RPMI7951 (cell line): ENCODE data around the gene UBE2E2. TPM values are rescaled to one million over a fixed set of nuclear protein-coding genes. Genes with fewer than 3 reads are reported as not detected.
"Not testable (repeated sequence)": the region's sequence is repeated elsewhere in the genome, so short reads cannot be mapped to it uniquely, and the experiment has no call there.

Experiments used
- DNase-seq: peaks from one replicate; pipeline ENCODE4 v3.0.0-alpha.2; 2012; ENCODE audit warnings: low read depth
- total RNA-seq: library from RNA; depleted of rRNA; stranded (reverse); fragments of >200 nt; shearing (Covaris generic); gene quantifications from 2 replicates; pipeline ENCODE4 v1.2.3, GENCODE V29; 2014

UBE2E2 gene
- total RNA-seq, 1 experiment from 2014 or later, result 91.9 TPM

DNA sequence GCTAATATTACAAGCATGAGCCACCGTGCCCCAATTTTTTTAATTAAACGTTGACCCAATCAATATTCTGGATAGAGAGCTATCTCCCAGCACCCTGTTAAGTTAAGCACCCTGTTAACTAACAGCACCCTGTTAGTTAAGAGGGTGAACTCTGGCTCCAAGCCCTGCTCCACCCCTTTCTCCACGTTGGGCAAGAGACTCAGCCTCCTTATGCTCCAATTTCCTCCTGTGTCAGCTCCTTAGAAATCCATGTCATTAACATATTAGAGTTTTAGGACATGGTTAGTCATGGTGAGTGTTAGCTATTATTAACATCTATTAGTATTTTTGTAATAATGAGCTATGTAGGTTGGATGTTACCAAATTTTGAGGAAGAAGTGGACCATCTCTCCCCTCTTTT lies 385.4 kb downstream of the UBE2E2 start:
- no peak for DNase-seq

DNA sequence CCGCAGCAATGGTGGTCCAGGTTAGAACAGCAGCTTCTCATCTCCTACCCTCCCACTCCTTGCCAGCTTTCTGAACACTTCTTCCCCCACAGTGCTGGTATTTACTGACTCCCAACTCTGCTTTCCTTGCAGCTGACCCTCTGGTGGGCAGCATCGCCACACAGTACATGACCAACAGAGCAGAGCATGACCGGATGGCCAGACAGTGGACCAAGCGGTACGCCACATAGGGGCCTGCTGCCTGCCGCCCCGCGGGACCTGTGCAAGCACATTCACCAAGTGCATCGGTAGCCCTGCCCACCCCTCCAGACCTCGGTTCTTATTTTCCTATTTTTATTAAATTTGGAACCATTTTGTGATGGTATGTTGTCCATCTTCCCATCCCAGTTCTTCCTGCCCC lies 386.5 kb downstream of the UBE2E2 start:
- DNase-seq, result no peak

DNA sequence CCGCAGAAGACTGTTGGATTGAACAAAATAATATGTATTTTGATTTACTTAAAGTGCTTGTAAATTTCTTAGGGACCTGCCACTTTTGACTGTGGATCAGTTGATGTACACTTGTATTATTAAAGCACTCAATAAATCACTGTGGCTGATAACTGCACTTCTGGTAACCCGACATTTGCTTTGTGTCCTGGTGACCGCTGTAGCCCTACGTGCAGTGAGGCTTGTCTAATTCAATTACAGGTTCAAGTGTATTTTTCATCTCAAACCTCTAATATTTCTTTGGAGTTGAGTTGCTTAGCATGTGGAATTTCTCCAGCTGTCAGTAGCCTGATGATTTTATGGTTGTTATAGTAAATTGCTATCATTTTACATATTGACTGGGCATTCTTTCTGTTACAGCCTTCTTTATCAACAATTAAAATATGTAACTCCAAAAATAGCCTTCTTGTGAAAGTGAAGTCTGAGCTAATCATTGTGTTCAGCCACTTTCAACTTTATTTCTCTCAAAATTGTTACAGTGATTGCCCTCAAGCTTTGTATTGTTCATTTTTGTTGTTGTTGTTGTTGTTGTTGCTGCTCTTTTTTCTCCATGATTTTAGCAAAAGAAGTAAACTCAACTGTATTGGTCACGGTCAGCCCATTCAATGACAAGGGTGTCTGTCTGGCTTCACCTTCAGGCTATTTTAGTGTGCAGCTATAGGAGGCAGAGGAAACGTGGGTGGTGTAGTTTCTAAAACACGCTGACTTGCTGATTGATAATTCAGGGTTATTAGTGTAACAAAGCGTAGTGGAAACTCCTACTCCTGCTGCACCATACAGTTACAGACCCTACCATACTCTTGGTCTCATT lies 387.5 kb downstream of the UBE2E2 start:
- DNase-seq, result no peak

DNA sequence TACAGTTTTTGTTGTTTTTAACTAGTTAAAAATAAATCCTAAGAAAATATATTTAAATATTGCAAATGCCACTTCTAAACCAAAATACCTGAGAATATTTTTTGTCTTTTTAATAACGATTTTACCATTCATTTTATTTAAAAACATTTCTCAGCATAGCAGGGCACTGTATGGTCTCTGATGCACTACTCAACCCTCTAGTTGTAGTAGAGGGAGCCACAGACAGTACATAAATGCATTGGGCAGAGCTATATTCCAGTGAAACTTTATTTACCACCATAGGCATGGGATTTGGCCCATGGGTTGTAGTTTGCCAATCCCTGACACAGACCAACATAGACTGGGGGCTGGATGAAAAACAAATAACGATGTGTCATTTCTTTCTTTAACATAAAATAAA lies 388.2 kb downstream of the UBE2E2 start:
- DNase-seq, result no peak

DNA sequence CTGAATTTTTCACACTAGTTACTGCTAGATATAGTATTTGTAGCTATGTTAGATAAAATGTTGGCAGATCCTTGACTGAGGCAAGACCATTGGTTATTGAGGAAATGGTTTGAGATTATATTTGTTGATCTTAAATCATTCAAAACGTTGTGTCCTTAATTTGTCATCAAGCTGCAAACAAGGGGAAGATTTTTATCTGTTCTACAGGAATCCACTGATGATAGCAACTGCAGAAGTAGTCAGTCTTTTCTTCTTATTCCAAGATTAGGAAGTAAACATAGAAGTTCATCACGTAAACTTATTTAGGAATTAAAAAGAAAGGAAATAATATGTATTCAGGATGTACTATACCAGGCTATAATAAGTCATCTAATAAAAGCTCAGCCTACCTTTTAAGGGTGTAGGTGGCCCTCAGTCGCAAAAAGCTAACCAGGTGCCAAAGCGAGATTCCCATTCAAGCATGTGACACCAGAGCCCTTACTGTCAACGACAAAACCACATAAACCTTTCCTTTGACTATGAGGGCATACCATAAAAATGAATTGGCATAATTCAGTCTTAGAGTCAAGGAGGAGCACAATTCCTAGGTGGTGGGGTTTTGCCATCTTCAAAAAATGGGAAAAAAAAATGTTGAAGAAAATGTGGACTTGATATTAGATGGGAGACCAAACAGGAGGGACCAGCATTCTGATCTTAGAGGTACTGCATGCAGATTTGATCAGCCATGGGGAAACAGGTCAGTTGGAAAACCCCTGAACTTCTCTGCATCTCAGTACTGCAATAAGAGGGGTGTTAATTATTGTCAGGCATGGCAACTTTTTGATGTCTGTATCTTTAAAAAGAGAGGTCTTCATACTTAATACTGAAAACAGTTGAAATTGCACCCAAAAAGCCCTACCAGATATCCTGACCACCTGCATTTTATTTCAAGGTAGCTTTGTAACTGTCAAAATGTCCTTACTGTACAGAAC lies 390.1 kb downstream of the UBE2E2 start:
- no peak for DNase-seq

DNA sequence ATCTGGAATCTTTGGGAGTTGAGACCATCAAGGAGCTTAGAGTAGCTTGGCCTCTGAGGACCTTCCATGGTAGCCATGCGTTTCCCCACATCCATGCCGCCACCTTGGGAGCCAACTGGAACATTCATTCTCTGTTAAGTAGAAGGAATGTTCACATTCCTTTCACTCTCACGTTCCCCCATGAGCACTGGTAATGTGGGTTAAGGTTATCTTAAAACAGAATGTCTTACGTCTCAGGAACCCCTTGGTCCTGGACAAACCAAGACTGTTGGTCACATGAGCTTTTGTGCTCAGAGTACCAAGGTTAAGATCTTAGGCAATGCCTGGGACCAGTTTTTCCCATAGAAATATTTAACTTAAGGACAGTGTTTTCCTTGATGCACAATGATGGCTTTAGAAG lies 390.9 kb downstream of the UBE2E2 start:
- no peak for DNase-seq

DNA sequence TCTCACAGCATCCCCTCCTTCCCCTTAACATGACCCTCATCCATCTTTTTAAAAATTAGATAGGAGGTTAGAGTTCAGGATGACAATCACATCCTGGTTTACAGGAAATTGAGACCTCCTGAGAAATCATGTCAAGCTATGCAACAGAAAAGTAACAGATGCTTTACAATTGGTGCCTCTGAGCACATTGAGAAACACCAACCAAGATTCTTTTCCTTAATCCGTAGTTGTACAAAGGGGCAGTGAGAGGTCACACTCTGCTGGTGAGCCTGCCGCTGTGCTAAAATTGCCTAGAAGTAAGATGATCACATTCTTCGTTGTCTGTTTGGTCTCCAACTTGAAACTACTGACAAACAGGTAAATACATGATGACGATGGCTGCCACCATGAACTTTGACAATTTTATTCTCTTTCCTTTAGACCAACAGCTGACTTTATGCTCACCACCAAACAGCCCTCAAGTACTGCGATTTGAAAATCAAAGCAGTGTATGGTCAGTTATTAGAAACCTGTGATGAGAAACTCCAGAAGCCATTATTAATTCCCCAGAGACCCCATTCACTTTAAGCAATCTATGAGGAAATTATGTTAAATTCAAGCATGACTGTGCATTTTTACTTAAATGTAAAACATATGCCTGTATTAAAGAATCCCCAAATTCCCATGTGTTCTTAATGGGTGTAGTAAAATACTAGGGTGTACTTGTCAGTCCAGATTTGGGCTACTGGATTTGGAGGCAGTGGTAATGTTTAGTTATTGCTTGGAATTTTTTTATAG lies 392.0 kb downstream of the UBE2E2 start:
- no peak for DNase-seq

DNA sequence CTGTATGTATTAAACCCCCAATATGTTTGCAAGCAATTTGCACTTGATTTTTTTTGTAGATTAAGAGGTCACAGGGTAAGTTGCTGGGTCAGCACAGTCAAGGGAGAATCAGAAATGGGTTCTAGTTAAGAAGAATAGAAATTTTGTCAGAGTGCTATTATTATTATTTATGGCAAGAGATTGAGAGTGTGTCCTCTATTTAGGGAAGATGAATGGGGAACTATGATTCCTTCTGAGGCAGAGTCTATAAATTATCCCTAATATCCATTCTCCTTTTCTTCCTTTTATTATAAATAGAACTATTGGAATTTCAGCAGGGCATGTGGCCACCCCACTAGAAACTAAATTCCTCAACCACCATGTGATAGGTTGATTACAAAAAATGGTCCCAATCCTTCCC lies 392.7 kb downstream of the UBE2E2 start:
- no peak for DNase-seq

DNA sequence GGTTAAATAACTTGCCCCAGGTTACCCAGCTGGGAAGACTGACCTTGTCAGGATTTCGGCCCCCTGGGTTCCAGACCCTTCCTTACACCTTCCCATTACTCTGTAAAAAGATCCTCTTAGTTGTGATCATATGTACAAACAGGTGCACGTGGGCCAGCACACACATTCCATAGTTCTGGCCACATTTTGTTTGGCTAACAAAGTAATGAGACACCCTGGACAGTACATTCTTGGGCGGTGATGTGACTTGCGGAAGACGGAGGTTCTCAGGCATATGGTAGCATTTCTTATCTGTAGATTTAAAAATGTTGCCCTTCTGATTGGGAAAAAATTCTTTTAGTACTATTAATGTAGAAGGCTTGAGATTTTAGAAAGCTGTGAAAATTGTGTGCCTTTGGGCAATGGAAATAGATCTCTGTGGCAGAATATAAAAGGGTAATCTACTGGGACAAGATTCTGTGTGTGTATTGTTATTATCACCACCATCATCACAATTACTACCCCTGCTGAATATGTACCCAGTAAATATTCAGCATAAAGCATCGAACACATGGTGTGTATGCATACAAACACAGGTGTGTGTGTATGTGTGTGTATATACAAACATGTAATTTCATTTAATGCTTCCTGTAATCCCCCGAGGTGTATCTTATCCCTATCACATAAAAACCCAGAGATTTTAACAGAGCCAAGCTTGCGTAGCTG lies 397.2 kb downstream of the UBE2E2 start:
- peak; percentile 87 for DNase-seq

DNA sequence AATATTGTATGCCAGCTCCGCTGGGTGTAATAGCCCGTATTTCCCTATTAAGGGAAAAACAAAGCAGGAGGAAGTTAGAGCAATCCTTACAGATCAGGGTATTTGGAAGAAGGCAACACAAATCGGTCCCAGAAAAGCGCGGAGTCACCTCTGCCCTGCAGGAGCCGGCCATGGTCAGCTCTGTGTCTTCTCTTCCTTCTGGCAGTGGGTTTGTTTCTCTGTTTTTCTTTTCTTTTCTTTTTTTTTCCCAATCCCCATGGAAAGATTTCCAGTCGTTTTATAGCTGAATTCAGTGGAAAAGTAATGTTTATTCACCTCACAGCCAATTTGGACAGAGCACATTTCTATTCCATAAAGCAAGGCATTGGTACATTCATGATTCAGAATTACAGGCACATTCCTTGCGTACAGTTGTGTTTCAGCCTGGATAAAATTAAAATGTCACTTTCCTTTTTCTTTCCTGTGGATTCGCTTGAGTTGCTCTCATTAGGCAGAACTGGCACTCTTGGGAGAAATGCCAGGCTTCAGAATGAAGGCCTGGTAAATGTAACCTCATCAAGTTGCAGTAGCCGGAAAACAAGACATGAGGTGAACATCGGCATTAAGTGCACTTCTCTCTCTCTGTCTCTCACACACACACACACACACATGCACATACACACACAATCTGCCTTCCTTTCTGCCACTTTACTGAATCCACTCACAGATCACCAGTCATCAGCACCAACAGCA lies 398.1 kb downstream of the UBE2E2 start:
- DNase-seq, result no peak

DNA sequence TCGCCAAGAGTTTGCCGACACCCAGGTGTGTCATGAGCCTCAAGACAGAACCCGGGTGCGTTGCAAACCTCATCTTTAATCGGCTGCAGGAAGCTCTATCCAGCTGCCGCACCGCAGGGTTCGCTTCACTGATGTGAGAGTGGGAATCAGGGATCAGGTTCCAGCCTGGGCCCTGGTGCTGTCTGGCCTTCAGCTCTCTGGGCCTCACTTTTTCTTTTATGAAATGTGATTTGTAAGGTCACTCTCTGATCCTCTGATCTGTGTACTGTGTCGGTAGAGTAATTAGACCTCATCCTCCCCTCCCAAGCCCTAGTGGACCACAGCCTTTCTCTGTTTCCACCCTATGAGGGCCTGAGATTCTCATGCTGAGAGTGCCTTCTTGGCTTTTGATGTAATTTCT lies 399.8 kb downstream of the UBE2E2 start:
- no peak for DNase-seq

DNA sequence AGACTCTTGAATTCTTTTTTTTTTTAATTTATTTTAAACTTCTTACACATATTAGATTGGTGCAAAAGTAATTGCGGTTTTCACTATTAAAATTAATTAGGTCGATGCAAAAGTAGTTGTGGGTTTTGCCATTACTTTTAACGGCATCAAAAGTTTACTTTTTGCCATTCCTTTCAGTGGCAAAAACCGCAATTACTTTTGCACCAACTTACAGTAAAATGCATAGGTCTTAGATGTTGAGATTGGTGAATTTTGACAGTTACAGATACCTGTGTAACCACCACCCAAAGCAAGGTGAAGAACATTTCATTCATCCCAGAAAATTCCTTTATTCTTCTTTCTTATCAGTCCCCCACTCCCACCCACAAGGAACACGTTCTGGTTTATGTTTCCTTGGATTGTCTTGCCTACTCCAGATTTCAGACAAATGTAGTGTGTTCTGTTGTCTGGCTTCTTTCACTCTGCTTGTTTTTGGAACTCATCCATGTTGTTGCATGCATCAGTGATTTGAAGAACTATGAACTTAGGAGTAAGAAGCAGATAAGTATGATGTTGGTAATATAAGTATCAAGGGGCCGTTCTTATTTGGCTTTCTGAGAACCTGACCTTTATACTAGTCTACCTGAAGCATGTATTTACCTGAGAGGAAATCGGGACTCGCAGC lies 404.2 kb downstream of the UBE2E2 start:
- no peak for DNase-seq

DNA sequence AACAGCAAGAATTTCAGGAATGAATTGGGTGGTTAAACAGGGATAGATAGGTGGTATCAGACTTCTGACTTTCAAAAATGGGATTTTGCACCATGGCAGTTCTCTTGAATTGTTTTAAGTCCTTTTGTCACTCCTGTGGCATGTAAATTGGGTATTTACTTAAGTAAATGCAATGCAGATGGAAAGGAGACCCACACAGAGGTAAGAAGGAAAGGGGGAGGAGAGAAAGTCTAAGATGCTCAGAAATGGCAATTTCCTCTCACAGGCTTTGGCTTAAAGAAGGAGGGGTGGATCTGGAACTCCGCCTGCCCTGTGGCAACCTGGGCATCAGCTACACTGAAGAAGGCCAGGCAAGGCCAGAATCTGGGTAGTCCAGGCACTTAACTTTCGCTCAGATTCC lies 405.5 kb downstream of the UBE2E2 start:
- no peak for DNase-seq

DNA sequence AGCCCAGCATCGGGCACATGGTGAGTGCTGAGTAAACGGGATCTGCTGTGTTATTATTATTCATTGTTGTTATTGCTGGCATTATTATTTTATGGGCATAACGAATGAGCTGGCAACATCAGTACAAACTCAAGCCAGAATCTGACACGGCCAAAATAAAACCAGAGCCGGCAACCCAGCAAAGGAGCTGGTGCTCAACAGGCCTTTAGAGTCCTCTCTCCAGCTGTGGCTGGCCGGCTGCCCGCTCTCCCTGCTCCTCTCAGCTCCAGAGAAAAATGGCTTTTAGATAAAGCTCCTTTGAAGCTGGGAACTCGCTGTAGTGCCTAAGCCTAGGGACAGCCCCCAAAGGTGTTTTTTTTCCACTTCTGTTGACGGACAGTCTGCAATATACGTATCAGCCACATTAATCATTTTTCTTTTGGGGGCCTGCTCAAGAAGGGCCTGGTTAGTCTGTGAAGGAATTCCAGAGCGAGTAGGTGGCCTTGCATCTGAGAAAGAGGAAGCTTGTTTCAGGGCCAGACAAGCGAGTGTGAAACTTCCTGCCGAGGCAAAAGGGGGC lies 408.7 kb downstream of the UBE2E2 start:
- peak; percentile 46 for DNase-seq

DNA sequence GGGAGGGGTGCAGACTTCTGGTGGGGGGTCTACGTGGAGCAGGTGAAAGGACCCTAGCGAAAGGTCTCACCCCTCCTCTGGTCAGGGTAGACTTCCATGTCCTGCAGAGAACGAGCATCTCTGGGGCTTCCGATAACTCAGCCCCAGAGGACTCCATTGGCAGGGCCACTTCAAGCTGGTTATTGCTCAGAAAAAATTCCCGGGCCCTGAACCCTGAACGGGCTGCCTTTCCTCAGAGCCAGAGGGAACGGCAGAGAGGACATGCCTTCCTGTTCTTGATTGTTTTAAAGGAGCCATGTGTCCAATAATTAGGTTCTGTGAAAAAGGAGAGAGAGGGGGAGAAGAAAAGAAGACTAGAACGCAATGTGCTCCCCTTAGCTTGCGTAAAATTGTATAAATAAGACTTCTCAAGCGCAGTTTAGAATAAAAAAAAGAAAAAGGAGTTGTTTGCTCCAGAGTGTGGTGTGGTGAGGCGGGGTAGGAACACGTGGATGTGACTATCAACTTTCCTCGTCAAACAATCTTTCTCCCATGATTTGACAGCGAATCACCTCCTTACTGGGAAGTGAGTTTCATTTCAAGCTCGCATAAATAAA lies 409.3 kb downstream of the UBE2E2 start:
- DNase-seq, result peak; percentile 36

DNA sequence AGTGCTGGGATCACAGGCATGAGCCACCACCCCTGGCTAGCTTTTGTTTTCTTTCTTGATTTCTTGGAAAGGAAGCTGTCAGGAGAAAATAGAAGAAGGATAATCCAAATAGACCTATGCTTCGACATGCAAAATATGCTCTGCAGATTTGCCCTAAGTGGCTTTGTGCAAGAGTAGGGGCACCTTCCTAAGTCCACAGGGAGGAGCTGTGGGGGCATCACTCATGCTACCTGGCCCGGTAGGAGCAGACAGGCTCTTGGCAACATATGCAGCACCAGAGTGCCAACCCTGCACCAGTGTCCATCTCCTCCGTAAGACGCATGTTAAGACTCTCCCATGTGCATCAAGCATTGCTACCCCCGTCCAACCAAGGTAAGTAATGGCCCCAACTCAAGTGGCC lies 411.9 kb downstream of the UBE2E2 start:
- no peak for DNase-seq

DNA sequence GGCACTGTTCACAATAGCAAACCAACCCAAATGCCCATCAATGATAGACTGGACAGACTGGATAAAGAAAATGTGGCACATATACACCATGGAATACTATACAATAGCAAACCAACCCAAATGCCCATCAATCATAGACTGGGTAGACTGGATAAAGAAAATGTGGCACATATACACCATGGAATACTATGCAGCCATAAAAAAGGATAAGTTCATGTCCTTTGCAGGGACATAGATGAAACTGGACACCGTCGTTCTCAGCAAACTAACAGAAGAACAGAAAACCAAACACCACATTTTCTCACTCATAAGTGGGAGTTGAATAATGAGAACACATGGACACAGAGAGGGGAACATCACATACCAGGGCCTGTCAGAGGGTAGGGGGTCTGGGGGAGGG lies 415.3 kb downstream of the UBE2E2 start:
- DNase-seq, result not testable (repeated sequence)

DNA sequence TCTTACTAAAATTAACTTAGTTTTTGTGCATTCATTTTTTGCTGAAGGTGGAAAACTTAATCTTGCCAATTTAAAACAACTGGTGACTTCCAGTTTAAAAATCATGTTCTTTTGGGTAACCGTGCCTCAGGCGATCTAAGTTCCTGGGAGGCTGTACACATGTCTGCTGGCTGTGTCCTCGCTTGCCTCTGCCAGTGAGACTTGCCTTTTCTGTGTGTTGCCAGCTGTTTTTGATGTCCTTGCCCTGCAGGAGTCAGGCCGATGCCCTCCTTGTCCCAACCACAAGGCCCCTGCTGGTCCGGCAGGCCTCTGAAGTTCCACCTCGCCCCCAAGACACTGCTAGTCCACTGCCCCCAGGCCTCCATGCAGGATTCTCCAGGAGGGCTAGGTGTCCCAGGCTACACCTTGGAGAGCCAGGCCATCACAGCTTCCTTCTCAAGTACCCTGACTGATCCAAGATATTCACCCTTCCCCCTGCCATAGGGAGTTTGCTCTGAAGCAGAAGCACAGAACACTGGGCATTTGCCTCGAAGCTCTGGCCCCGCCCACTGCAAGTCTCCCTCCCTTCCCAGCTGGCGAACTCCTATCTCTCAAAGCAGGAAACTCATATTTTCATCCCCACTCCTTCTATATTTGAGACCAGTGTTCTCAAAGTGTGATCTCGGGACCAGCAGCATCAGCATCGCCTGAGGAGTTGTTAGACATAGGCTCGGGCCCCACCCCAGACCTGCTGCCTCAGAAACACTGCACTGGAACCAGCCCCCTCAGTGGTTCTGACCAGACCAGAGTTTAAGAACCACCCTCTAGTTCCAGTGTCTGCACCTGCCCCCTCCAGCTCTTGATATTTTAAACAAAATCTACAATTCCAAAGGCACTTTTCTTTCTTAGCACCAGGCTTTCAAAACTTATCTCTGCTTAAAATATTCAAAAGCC lies 416.8 kb downstream of the UBE2E2 start:
- peak; percentile 66 for DNase-seq
